GM19455 (cell line): Measurements from ENCODE around the gene S100Z.
"Not testable (repeated sequence)": the region's sequence is repeated elsewhere in the genome, so short reads cannot be mapped to it uniquely, and the experiment has no call there.

Experiments
- ATAC-seq: cut with Tn5 transposase; IDR thresholded peaks from one replicate; pipeline ENCODE4 v1.9.1; 2021; ENCODE audit not compliant: unreplicated experiment

Gene S100Z

DNA sequence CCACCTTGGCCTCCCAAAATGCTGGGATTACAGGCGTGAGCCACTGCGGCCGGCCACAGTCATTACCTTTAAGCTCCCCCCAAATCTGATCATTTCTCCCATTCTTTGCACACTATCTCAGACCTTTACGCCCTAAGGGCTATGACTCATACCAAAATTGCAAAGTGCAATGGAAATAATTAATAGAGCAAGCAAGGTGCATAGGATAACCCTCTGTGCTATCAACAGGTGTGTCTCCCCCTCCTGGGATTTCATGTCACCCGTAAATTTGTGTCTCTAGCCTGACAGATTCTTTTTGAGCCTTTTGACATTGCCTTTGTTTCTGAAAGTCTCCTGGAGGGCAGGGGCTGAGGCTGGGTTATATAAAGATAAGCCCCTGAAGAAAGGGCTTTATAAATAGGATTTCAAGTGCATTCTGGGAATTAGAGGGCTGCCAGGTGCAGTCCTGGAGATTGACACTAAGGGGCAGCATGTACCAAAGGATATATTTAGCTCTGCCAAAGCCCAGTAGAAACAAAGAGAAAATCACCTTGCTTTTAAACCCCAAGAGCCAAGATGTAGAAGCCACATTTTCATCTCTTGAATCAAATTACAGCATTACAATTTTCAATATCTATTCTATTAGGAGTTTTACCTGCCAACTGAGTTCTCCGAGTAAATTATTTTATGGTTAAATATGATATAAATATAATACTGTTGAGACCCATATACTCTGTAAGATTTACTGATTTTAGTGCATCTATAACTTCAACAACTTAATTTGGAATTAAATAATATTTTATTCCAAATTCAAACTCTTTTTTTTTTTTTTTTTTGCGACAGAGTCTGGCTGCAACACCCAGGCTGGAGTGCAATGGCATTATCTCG is 18.2 kb downstream of the S100Z start:
- peak; percentile 71 for ATAC-seq

DNA sequence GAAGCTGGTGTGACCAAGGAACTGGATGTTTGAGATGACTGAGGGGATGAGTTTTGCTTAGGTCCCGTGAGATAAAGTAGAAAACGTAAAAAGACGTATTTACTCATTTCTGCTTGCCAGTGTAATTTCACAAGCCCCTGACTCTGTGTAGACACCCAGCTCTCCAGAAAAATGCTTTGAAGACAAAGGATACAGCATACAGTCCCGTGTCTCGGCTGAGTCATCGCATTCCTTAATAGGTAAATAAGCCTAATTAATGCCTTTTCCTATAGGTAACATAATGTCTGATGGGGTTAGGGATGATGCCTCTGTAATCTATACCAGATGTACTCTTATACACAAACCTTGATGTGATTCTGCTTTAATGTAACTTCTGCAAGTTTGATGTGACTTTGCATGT is 20.2 kb downstream of the S100Z start:
- ATAC-seq, result no peak

DNA sequence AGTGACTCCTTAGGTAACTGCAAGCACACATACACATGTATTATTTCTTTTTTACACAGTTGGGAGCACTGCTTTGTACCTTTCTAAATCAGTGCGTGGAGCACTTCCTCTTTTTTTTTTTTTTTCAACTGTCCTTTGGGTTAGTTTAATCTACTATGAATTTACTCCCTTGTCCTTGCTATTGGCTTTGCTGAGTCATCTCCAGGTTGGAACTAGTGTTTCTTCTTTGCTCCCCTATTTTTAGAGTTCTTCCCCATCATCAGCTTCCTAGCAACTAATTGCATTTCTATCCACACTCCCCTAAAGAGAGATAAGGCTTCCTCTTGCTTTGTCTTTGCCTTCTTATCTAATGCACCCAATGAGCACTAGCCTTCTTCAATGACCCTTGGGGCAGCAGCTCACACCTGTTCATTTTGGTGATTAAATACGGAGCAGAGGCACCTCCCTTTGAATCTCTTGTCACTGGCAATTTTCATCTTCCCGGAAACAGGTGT is 24.3 kb downstream of the S100Z start:
- no peak for ATAC-seq

DNA sequence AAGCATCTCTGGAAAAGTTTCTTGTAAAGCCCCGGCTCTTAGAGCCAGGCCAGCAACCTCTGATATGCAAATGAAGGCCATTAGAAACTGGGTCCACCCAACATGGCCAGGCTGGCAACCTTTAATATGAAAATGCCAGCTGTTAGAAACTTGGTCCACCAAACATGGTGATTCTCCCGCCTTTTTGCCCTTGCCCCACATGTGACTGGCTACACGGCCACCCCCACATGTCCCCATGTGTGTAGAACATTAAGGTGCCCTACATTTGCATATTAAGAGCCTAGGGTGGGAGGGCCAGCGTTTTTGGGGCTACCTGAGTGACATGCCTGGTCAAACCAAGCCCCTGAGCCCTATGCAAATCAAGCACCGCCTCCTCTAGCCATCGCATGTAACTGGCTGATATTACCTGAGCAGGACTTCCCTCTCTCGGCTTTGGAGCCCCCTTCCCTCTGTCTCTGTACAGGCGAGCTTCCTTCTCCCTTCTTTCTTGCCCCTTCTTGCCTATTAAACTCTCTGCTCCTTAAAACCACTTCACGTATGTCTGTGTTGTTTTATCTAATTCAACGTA is 39.0 kb downstream of the S100Z start:
- ATAC-seq, result no peak

DNA sequence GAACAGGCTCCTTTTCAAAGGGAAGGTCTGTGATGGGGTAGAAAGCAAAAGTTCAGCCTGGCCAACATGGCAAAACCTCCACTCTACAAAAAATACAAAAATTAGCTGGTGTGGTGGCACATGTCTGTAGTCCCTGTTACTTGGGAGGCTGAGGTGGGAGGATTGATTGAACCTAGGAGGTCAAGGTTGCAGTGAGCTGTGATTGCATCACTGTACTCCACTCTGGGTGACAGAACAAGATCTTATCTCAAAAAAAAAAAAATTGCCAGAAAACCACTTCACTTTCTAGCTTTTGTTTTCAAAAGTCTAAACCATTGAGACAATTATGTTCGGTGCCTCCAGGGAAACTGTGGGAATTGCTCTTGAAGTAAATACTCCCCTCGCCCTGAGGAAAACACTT is 43.5 kb downstream of the S100Z start:
- ATAC-seq, result no peak

DNA sequence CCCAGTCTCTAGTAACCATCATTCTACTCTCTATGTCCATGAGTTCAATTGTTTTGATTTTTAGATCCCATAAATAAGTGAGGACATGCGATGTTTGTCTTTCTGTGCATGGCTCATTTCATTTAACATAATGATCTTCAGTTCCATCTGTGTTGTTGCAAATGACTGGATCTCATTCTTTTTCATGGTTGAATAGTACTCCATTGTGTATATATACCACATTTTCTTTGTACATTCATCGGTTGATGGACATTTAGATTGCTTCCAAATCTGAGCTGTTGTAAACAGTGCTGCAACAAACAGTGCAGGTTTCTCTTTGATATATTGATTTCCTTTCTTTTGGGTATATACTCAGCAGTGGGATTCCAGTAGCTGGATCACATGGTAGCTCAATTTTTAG is 46.4 kb downstream of the S100Z start:
- no peak for ATAC-seq

DNA sequence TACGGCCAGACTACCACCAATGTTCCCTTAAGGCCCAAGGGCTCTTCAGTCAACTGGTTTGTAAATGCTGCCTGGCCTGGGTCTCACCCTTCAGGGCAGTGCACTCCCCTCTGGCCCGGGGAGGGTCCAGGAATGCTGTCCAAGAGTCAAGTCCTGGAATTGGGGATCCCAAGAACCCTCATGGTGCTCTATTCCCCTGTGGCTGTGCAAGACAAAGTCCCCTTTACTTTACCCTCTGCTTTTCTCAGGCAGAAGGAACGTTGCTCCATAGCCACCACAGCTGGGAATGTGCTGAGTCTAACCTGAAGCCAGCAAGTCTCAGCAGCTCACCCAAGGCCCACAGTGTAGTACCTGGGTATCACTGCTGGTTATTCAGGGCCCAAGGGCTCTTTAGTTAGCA is 51.7 kb downstream of the S100Z start:
- ATAC-seq, result no peak

DNA sequence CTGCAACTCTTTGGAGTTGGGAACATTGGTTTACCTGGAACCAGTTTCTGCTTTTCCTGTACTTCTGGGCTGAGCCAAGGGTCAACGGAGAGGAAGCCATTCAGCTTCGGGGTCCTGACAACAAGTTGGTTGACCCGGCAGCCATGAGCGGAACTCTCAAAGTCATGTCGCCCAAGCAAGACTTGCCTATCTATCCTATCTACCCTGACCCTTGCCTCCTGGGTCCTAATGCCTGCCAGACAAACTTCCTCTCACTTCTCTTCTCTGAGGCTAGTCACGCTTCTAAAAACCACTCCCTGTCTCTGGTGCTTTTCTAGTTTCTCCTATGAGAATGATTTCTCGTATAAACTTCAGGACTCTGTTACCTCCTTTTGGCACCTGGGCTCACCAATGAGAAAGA is 58.4 kb downstream of the S100Z start:
- ATAC-seq, result no peak

DNA sequence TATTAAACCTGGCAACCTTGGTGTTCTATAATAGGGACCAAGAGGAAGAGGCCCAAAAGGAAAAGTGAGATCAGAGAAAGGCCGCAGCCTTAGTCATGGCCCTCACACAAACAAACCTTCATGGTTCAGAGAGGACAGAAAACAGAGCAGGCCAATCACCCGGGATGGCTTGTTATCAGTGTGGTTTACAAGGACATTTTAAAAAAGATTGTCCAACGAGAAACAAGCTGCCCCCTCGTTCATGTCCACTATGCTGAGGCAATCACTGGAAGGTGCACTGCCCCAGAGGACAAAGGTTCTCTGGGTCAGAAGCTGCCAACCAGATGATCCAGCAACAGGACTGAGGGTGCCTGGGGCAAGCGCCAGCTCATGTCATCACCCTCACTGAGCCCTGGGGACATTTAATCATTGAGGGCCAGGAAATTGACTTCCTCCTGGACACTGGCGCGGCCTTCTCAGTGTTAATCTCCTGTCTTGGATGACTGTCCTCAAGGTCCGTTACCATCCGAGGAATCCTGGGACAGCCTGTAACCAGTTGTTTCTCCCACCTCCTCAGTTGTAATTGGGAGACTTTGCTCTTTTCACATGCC is 60.6 kb downstream of the S100Z start:
- not testable (repeated sequence) for ATAC-seq

DNA sequence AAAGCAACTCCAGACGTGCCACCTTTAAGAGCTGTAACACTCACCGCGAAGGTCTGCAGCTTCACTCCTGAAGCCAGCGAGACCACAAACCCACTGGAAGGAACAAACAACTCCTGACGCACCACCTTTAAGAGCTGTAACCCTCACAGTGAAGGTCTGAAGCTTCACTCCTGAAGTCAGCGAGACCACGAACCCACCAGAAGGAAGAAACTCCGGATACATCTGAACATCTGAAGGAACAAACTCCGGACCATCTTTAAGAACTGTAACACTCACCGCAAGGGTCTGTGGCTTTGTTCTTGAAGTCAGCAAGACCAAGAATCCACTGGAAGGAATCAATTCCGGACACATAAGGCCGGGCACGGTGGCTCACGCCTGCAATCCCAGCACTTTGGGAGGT is 64.9 kb downstream of the S100Z start:
- not testable (repeated sequence) for ATAC-seq

DNA sequence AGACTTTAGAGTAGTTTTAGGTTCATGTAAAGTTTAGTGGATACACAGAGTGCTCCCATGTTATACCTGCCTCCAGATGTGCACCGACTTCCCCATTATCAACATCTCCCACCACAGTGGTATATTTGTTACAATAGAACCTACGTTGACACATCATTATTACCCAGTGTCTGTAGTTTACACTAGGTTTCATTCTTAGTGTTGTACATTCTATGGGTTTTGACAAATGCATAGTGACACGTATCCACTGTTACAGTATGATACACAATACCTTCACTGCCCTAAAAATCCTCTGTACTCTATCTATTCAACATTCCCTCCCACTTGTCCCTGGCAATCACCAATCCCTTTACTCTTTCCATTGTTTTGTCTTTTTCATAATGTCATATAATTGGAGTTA is 68.7 kb downstream of the S100Z start:
- no peak for ATAC-seq

DNA sequence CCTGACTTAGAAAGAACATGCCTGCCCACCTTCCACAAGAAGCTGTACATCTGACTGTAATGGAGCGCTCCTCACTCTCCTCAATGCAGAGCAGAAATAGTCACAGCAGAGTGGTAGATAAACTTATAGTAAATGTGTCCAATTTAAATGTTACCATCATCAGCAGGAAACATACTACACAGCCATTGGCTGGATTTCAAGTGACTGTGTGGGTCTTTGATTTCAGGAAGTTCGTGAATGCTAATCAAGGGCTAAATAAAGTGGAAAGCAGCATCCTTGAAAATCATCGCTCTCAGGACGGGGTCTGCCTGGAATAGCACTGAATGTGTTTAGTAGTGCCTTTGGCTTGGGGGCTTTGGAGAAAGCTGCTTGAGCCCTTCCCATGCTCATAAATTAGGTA is 70.7 kb downstream of the S100Z start:
- ATAC-seq, result no peak

DNA sequence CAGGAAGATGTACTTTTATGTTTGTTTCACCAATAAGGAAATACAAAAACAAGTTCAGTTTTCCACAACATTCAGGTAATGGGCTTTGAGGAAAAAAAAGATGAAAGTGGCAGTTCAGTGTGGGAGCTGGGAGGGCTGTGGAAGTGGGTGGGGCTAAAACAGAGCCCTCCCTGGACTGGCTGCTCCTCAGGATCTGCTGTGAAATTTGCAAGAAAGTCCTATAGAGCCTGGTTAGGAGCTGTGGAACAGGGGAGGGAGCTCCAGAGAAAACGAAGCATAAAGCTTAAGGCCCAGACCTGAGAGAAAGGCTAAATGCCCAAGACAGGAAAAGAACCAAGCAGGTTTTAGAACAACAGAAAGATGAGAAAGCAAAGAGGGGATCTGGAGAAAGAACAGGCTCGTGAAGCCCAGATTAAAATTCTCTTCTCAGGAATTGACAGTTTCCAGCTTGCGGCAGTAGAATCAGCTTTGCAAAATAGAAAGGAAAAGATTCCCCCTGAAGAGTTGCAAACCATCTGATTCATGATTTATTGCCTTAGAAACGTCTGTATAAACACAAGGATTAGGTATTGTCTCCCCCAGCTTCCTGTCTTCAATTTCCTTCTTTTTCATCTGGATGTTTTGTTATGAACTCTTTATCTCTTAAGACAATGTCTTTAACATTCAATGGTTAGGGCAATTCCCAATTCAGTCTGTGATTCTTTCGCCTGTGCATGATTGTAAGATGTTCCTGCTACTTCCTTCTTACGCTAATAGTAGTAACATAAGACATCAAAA is 76.7 kb downstream of the S100Z start:
- ATAC-seq, result no peak

DNA sequence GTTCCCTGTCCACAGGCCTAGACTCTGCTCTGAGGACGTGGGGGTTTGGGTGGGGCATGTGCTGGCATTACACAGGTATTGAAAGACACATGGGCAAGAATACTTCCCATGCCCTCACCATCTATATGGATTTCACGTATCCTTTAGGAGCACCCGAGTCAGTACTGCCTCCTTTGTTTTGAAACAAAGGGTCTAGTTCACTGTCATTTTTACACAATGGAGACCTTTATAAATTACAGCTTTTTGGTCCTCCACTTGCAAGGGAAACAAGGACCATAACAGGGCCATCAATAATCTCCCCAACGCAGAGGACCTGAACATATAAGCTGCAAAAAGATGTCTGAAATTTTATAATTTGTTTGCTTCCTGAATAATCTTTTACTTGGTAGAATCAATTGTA is 78.1 kb downstream of the S100Z start:
- no peak for ATAC-seq

DNA sequence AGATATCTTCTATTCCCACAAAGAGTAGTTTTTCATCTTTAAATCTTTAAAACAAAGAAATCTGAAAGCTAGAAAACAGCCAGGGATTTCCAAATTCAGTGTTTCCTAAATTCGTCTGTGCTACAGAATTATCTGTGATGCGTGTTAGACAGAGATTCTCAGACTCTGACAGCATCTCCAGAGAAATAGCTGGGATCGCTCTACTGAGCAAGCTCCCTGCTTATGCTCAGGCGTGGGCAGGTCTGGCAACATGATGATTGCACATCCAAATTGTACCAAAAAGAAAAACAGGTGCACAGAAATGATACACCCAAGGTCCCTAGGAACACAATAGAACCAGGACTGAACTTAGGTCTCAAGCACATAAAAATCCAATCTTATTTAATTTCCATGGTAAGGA is 80.3 kb downstream of the S100Z start:
- ATAC-seq, result no peak

DNA sequence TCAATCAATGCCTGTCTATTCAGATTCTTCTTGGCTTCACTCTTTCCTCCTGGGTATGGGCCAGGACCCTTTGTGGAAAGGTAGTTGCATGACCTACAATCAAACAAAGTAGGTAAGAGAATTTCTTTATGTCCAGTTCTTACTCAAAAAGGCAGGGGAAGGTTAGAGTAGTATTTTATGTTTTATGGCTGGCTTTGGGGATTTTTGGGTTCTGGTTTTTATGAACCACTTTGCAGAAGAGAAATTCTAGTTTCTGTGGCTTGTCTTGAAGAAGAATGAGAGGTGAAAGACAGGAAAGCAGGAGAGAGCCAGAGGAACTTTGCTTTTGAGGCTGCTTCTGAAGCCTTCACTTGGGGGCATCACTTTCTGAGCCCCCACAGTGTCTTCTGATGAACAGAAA is 88.4 kb downstream of the S100Z start:
- ATAC-seq, result no peak

DNA sequence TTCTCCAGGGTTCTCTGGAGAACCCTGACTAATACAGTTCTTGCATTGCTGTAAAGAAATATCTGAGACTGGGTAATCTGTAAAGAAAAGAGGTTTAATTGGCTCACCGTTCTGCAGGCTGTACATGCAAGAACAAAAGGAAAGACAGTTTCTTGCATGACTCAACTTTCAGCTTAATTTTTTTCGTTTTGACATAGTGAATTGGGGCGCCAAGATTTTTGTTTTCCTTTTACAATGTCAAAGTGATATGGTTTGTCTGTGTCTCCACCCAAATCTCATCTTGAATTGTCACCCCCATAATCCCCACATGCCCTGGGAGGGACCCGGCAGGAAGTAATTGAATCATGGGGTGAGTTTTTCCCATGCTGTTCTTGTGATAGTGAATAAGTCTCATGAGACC is 91.2 kb downstream of the S100Z start:
- ATAC-seq, result no peak

DNA sequence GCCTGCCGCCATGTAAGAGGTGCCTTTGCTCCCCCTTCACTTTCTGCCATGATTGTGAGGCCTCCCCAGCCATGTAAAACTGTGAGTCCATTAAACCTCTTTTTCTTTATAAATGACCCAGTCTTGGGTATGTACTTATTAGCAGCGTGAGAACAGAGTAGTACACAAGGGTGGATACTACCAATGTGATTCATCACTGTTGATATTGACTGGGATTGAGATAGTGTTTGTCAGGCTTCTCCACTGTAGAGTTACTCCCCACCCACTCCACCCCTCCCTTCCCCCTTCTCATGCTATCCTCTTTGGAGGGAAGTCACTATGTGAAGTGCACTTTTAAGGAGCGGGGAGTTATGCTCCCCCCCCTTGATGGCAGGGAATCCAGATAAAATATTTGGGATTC is 91.6 kb downstream of the S100Z start:
- ATAC-seq, result no peak

DNA sequence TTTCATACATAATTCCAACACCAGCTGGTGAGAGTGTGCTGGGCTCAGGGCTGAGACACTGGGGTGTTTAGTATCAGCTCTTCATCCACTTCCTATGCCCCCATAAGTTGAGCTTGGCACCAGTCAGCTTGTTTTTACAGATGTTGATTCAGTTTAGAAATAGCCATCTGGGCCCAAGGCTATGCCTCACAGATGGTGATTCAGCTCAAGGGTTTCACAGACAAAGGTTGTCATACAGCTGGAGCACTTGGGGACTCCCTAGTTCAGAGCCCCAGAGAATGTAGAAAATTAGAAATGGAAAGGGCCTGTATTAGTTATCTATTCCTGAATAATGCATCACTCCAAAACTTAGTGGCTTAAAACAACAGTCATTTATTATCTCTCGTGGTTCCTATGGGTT is 92.8 kb downstream of the S100Z start:
- ATAC-seq, result no peak

DNA sequence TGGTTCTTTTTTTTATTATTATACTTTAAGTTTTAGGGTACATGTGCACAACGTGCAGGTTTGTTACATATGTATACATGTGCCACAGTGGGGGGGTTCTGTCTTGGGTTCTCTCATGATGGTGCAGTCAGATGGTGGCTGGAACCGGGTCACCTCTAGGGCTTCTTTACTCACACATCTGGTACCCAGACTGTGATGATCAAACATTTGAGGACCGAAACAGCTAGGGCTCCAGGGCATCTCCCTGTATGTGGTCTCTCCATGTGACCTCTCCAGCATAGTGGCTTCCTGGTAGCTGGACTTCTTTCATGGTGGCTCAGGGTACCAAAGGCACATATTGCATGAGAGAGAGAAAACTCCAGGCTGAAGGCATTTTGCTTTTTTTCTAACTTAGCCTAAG is 93.2 kb downstream of the S100Z start:
- no peak for ATAC-seq

DNA sequence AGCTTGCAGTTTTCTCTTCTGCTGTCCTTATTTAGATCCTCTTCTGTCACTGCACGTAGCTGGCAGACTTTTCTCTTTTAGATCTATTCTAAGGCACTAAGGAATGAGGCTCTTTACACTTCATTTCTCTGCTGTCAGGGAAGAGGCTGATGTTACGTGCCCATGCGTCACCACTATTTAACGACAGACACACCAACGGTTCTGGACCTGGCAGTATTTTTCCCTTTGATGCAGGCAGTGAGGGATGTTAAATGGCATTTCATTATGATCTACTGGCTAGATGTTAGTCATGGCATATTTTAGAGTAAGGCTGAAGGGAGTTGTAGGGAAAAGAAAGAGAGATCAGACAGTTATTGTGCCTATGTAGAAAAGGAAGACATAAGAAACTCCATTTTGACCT is 94.8 kb downstream of the S100Z start:
- no peak for ATAC-seq

DNA sequence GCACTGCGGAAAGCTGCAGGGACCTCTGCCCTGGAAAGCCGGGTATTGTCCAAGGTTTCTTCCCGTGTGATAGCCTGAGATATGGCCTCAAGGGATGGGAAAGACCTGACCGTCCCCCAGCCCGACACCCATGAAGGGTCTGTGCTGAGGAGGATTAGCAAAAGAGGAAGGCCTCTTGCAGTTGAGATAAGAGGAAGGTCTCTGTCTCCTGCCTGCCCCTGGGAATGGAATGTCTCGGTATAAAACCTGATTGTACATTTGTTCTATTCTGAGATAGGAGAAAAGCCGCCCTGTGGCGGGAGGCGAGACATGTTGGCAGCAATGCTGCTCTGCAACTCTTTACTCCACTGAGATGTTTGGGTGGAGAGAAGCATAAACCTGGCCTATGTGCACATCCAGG is 95.4 kb downstream of the S100Z start:
- not testable (repeated sequence) for ATAC-seq
